K562 (cell line): ENCODE measurements around the gene ZC3H10. TPM values are rescaled to one million over a fixed set of nuclear protein-coding genes. Genes with fewer than 3 reads are reported as not detected.

Experiments used
- ELF2 ChIP-seq: fragments of 250-450 bp; sonication (Bioruptor Pico); IDR thresholded peaks from 2 replicates; pipeline ENCODE4 v1.5.0; 2021; ENCODE audit warnings: mild to moderate bottlenecking
- HNRNPLL ChIP-seq: fragments of 200-400 bp; formaldehyde crosslinking; IDR thresholded peaks from 2 replicates; pipeline ENCODE4 v1.6.1; 2017; ENCODE audit warnings: low read length, low read depth, mild to moderate bottlenecking; ENCODE audit not compliant: poor library complexity, severe bottlenecking
- HNRNPUL1 ChIP-seq: fragments of 200-400 bp; formaldehyde crosslinking; IDR thresholded peaks from 2 replicates; pipeline ENCODE4 v1.6.1; 2017; ENCODE audit warnings: low read length
- ILK ChIP-seq: fragments of 450-650 bp; IDR thresholded peaks from 2 replicates; pipeline ENCODE4 v1.6.1; 2016; ENCODE audit warnings: missing genetic modification characterization, low read depth, mild to moderate bottlenecking, missing compliant biosample characterization, moderate library complexity, borderline replicate concordance
- KDM5B ChIP-seq: fragments of 200-600 bp; sonication (generic); IDR thresholded peaks from 2 replicates; pipeline ENCODE4 v1.6.1; 2012; ENCODE audit warnings: low read depth, mild to moderate bottlenecking, moderate library complexity, low read length, control low read depth, inconsistent platforms; ENCODE audit not compliant: insufficient replicate concordance
- MEIS2 ChIP-seq: fragments of 450-650 bp; IDR thresholded peaks from 2 replicates; pipeline ENCODE4 v1.6.1; 2014; ENCODE audit warnings: mild to moderate bottlenecking; ENCODE audit not compliant: partially characterized antibody
- NCOA6 ChIP-seq: fragments of 450-650 bp; IDR thresholded peaks from 2 replicates; pipeline ENCODE4 v1.6.1; 2017; ENCODE audit warnings: mild to moderate bottlenecking
- RAD51 ChIP-seq: fragments of 450-650 bp; IDR thresholded peaks from 2 replicates; pipeline ENCODE4 v1.7.1; 2016; ENCODE audit warnings: low read depth, mild to moderate bottlenecking, borderline replicate concordance
- polyA plus RNA-seq, 8 experiments: library from polyadenylated mRNA; depleted of rRNA in 4 of 8; stranded (reverse) in 5 of 8; unstranded in 3 of 8; fragments of >200 nt; fragmentation: Nextera tagmentation in 2 of 8; fragmentation: Illumina TruSeq in 1 of 8; extraction: Ambion mirVana in 2 of 8; extraction: Trizol in 1 of 8; gene quantifications; 2 replicates each; pipeline versions ENCODE4 v1.2.1 to v1.2.3, GENCODE V29; 2011 to 2014; ENCODE audit warnings: inconsistent platforms in 1 of 8, missing spikeins in 1 of 8
- total RNA-seq, 7 experiments: library from RNA; depleted of rRNA in 6 of 7; stranded (reverse); fragments of >200 nt in 6 of 7; fragmentation: Illumina TruSeq in 2 of 7; extraction: Trizol in 2 of 7; gene quantifications; 2 replicates each; pipeline versions ENCODE4 v1.2.1 to v1.2.3, GENCODE V29; 2011 to 2021; ENCODE audit warnings: low replicate concordance in 1 of 7
- TF ChIP-seq, protein P1 (sequence below): fragments of 250-450 bp; sonication (Bioruptor Pico); IDR thresholded peaks from 2 replicates; pipeline ENCODE4 v1.8.0; 2022; ENCODE audit warnings: moderate library complexity, mild to moderate bottlenecking, inconsistent platforms
- TF ChIP-seq, protein P2 (sequence below): fragments of 450-650 bp; IDR thresholded peaks from 2 replicates; pipeline ENCODE4 v1.6.1; 2016; ENCODE audit warnings: mild to moderate bottlenecking, moderate library complexity
- TF ChIP-seq, protein P3 (sequence below): fragments of 250-450 bp; sonication (Bioruptor Pico); IDR thresholded peaks from 2 replicates; pipeline ENCODE4 v1.8.0; 2022; ENCODE audit warnings: inconsistent platforms, mild to moderate bottlenecking, moderate library complexity, borderline replicate concordance

The ZC3H10 gene
- total and polyA plus RNA-seq, 9 of the 15 experiments (the other 6 are each of a cell fraction or from before 2014, with no cell fraction given) = 0.31 to 4.1 (median 1.6) TPM

DNA sequence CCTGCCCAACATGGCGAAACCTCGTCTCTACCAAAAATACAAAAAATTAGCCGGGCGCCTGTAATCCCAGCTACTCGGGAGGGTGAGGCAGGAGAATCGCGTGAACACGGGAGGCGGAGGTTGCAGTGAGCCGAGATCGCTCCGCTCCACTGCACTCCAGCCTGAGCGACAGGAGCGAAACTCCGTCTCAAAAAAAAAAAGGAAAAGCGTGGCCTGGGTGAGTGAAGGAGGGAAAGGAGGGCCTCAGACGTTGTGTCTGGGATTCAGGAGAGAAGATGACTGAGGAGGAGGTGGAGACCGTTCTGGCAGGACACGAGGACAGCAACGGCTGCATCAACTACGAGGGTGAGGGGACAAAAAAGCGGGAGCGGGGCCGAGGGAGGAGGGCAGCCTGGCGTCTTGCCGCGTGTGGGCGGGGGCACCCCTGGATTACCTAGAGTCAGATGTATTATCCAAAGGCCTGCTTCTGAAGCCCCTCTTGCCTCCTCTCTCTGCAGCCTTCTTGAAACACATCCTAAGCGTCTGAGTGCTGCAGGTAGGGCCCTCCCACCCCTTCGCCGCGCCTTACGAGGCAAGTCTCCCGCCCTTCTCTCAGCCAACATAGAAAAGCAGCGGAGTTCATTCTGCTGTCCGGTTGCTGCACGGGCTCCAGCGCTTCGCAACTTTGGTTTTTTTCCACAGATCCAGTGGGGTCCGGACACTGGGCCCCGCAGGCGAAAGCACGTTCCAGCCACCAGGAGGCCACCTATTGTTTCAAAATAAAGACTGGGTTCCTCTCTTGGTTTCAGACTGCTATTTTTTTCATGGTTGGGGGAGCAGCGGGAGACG is 39.3 kb downstream of the ZC3H10 start (continued):
- no peak for TF ChIP-seq MEIS2
- TF ChIP-seq, protein P1, sequence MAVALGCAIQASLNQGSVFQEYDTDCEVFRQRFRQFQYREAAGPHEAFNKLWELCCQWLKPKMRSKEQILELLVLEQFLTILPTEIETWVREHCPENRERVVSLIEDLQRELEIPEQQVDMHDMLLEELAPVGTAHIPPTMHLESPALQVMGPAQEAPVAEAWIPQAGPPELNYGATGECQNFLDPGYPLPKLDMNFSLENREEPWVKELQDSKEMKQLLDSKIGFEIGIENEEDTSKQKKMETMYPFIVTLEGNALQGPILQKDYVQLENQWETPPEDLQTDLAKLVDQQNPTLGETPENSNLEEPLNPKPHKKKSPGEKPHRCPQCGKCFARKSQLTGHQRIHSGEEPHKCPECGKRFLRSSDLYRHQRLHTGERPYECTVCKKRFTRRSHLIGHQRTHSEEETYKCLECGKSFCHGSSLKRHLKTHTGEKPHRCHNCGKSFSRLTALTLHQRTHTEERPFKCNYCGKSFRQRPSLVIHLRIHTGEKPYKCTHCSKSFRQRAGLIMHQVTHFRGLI (CRISPR knock-in tag) = no peak
- TF ChIP-seq NCOA6 = no peak
- TF ChIP-seq HNRNPUL1 = no peak
- TF ChIP-seq, protein P2, sequence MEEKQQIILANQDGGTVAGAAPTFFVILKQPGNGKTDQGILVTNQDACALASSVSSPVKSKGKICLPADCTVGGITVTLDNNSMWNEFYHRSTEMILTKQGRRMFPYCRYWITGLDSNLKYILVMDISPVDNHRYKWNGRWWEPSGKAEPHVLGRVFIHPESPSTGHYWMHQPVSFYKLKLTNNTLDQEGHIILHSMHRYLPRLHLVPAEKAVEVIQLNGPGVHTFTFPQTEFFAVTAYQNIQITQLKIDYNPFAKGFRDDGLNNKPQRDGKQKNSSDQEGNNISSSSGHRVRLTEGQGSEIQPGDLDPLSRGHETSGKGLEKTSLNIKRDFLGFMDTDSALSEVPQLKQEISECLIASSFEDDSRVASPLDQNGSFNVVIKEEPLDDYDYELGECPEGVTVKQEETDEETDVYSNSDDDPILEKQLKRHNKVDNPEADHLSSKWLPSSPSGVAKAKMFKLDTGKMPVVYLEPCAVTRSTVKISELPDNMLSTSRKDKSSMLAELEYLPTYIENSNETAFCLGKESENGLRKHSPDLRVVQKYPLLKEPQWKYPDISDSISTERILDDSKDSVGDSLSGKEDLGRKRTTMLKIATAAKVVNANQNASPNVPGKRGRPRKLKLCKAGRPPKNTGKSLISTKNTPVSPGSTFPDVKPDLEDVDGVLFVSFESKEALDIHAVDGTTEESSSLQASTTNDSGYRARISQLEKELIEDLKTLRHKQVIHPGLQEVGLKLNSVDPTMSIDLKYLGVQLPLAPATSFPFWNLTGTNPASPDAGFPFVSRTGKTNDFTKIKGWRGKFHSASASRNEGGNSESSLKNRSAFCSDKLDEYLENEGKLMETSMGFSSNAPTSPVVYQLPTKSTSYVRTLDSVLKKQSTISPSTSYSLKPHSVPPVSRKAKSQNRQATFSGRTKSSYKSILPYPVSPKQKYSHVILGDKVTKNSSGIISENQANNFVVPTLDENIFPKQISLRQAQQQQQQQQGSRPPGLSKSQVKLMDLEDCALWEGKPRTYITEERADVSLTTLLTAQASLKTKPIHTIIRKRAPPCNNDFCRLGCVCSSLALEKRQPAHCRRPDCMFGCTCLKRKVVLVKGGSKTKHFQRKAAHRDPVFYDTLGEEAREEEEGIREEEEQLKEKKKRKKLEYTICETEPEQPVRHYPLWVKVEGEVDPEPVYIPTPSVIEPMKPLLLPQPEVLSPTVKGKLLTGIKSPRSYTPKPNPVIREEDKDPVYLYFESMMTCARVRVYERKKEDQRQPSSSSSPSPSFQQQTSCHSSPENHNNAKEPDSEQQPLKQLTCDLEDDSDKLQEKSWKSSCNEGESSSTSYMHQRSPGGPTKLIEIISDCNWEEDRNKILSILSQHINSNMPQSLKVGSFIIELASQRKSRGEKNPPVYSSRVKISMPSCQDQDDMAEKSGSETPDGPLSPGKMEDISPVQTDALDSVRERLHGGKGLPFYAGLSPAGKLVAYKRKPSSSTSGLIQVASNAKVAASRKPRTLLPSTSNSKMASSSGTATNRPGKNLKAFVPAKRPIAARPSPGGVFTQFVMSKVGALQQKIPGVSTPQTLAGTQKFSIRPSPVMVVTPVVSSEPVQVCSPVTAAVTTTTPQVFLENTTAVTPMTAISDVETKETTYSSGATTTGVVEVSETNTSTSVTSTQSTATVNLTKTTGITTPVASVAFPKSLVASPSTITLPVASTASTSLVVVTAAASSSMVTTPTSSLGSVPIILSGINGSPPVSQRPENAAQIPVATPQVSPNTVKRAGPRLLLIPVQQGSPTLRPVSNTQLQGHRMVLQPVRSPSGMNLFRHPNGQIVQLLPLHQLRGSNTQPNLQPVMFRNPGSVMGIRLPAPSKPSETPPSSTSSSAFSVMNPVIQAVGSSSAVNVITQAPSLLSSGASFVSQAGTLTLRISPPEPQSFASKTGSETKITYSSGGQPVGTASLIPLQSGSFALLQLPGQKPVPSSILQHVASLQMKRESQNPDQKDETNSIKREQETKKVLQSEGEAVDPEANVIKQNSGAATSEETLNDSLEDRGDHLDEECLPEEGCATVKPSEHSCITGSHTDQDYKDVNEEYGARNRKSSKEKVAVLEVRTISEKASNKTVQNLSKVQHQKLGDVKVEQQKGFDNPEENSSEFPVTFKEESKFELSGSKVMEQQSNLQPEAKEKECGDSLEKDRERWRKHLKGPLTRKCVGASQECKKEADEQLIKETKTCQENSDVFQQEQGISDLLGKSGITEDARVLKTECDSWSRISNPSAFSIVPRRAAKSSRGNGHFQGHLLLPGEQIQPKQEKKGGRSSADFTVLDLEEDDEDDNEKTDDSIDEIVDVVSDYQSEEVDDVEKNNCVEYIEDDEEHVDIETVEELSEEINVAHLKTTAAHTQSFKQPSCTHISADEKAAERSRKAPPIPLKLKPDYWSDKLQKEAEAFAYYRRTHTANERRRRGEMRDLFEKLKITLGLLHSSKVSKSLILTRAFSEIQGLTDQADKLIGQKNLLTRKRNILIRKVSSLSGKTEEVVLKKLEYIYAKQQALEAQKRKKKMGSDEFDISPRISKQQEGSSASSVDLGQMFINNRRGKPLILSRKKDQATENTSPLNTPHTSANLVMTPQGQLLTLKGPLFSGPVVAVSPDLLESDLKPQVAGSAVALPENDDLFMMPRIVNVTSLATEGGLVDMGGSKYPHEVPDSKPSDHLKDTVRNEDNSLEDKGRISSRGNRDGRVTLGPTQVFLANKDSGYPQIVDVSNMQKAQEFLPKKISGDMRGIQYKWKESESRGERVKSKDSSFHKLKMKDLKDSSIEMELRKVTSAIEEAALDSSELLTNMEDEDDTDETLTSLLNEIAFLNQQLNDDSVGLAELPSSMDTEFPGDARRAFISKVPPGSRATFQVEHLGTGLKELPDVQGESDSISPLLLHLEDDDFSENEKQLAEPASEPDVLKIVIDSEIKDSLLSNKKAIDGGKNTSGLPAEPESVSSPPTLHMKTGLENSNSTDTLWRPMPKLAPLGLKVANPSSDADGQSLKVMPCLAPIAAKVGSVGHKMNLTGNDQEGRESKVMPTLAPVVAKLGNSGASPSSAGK = peak; percentile 86
- TF ChIP-seq RAD51 = no peak
- no peak for TF ChIP-seq ELF2 (CRISPR knock-in tag)
- TF ChIP-seq, protein P3, sequence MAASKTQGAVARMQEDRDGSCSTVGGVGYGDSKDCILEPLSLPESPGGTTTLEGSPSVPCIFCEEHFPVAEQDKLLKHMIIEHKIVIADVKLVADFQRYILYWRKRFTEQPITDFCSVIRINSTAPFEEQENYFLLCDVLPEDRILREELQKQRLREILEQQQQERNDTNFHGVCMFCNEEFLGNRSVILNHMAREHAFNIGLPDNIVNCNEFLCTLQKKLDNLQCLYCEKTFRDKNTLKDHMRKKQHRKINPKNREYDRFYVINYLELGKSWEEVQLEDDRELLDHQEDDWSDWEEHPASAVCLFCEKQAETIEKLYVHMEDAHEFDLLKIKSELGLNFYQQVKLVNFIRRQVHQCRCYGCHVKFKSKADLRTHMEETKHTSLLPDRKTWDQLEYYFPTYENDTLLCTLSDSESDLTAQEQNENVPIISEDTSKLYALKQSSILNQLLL (CRISPR knock-in tag) = no peak
- no peak for TF ChIP-seq HNRNPLL
- TF ChIP-seq ILK (tag) = no peak
- TF ChIP-seq KDM5B = no peak
